ENCODE measurements around the gene TTLL12. TPM values are rescaled to one million over a fixed set of nuclear protein-coding genes. Genes with fewer than 3 reads are reported as not detected.

The TTLL12 gene
- total RNA-seq, 4 donors from 2014 or later: 14.4 to 34.5 (median 25.7) TPM

- no peak for TF ChIP-seq CTCF (IDR thresholded peaks at IDR 0.05; ENCODE audit: low read depth)
These were observed 9.5 kb downstream of the TTLL12 start for GRCh38 chr22:43177479-43177878.

DNA sequence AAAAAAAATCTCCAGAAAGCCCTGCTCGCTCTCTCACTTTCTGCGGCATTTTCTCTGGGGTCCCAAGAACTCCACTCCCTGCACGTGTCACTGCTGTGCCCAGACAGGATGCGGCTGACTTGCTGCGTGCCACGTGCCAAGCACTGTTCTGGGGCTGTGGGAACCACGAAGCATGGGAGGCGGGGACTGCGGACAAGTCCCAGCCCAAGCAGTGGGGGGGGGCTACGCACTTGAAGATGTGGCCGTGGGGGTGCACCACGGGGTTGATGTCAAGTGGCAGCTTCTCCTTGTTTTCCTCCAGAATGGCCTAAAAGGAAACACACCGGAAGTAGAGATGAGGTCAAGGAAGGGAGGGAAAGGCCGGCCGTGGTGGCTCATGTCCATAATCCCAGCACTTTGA lies 10.8 kb downstream of the TTLL12 start:
- no peak for TF ChIP-seq CTCF (IDR thresholded peaks at IDR 0.05; ENCODE audit: low read depth)

DNA sequence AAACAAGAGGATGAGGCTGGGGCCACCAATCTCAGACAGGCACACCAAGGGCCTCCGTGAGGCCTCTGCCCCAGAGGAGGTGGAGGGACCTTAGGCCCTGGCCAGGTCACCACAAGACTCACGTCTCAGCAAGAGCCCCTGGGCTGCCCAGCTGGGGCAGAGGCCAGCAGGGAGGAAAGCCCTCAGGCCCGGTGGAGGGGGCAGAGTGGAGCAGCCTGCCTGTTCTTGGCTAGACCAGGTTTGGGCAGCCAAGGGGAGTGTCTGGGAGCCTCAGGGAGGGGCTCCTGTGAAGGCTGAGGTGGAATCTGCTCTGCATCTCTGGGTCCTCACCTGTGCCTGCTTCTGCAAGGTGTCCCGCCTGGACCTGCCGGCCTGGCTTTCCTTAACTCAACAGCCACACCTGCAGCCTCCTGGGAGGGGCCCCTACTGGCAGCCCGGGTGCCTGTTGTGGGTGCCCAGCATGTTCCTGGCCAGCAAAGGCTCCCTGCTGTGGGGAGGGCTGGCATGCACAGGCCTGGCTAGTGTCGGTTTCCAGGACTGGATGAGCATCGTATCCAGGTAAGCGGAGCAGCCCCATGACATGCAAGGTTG lies 11.9 kb downstream of the TTLL12 start:
- TF ChIP-seq CTCF (IDR thresholded peaks at IDR 0.05; ENCODE audit: low read depth): no peak

DNA sequence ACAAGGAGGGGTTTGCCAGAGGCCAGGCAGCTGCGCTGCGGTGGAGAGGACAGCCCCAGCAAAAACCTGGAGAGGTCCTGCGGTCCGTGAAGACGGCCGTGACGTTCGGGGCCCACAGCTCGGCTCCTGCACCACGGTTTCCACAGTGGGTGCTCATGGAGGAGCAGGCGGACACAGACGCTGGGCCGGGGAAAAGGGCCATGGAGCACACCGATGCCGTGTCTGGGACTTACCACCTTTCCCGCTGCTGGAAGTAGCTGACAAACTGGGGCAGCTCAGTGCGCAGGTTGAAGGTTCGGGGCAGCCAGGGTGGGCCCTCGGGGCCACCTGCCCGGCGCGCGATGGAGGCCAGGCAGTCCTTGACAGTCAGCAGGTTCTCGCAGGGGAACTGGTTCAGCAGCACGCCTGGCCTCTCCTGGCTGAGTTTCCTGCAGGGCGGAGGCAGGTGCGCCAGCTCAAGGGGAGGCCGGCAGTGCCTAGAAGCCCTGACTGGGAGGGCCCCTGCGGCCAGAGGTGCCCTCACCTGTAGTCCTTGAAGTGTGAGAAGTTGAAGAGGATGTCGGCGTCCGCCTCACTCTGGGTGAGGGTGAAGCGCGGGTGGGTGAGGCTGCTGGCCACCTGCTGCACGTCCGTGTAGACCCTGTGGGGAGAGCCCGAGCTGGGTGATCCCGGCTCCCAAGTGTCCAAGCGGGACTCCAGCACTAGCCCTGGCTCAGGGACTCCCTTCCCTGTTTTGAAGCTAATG lies 12.8 kb downstream of the TTLL12 start:
- TF ChIP-seq CTCF (IDR thresholded peaks at IDR 0.05; ENCODE audit: low read depth): no peak

- TF ChIP-seq CTCF (IDR thresholded peaks at IDR 0.05; ENCODE audit: low read depth): no peak
These were observed 13.4 kb downstream of the TTLL12 start for GRCh38 chr22:43173566-43173965.

GRCh38 chr22:43172191-43172590 lies 14.7 kb downstream of the TTLL12 start:
- no peak for TF ChIP-seq CTCF (IDR thresholded peaks at IDR 0.05; ENCODE audit: low read depth)

DNA sequence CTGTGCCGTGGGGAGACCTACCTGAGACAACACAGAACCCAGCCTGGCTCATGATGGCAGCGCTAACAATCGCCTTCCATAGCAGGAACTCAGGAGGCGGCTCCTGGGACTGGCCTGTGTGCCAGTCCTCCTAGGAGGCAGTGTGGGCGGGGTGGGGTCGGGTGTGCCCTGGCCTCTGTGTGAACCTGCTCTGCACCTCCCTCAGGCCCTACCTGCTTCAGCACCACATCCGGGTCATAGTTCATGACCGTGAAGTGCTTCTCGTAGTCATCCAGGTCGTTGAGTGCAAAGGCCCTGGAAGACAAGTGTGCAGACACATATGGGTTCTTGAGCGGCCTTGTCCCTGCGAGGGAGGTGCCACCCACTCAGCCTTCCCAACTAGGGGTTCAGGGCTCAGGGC lies 15.3 kb downstream of the TTLL12 start:
- TF ChIP-seq CTCF (IDR thresholded peaks at IDR 0.05; ENCODE audit: low read depth): no peak
